K562 (cell line): Measurements from ENCODE around the gene PCGF6. TPM values are rescaled to one million over a fixed set of nuclear protein-coding genes. Genes with fewer than 3 reads are reported as not detected.
A peak's percentile ranks its signal among the peaks of the same experiment; 100 is the strongest.

Source experiments
- CBX3 ChIP-seq, 2 experiments: IDR thresholded peaks; 1 replicate in 1 of 2; 2 replicates in 1 of 2; pipeline ENCODE4 v1.6.1; 2012; ENCODE audit warnings: inconsistent platforms in 2 of 2, low read length in 2 of 2, borderline replicate concordance in 1 of 2, control low read depth in 1 of 2
- CHCHD3 ChIP-seq: fragments of 250-450 bp; sonication (Bioruptor Pico); IDR thresholded peaks from 2 replicates; pipeline ENCODE4 v2.1.2; 2022; ENCODE audit warnings: mild to moderate bottlenecking
- HDAC3 ChIP-seq: fragments of 450-650 bp; IDR thresholded peaks from 2 replicates; pipeline ENCODE4 v1.6.1; 2018; ENCODE audit warnings: borderline replicate concordance, mild to moderate bottlenecking, moderate library complexity; ENCODE audit not compliant: partially characterized antibody
- KDM5B ChIP-seq: fragments of 200-600 bp; sonication (generic); IDR thresholded peaks from 2 replicates; pipeline ENCODE4 v1.6.1; 2012; ENCODE audit warnings: low read depth, mild to moderate bottlenecking, moderate library complexity, low read length, control low read depth, inconsistent platforms; ENCODE audit not compliant: insufficient replicate concordance
- MAFK ChIP-seq: IDR thresholded peaks from 2 replicates; pipeline ENCODE4 v1.6.1; 2011; ENCODE audit warnings: low read length, improper control_type of control experiment
- RAD21 ChIP-seq, 2 experiments: fragments of 250-450 bp in 1 of 2; fragments of 450-650 bp in 1 of 2; sonication (Bioruptor Pico) in 1 of 2; formaldehyde crosslinking in 1 of 2; IDR thresholded peaks in 1 of 2; conservative IDR thresholded peaks in 1 of 2; 2 replicates each; pipeline versions ENCODE4 v1.4.0 to v1.8.0; 2020 to 2022; ENCODE audit warnings: mild to moderate bottlenecking in 2 of 2, moderate library complexity in 1 of 2
- RBM14 ChIP-seq: fragments of 200-400 bp; formaldehyde crosslinking; IDR thresholded peaks from 2 replicates; pipeline ENCODE4 v1.6.1; 2018; ENCODE audit warnings: low read depth, mild to moderate bottlenecking, low read length, moderate library complexity, borderline replicate concordance; ENCODE audit not compliant: insufficient read depth
- SAFB2 ChIP-seq: fragments of 200-400 bp; formaldehyde crosslinking; IDR thresholded peaks from 2 replicates; pipeline ENCODE4 v1.6.1; 2018; ENCODE audit warnings: borderline replicate concordance, low read length, low read depth, moderate library complexity; ENCODE audit not compliant: severe bottlenecking
- WHSC1 ChIP-seq: IDR thresholded peaks from one replicate; pipeline ENCODE4 v1.6.1; 2012; ENCODE audit warnings: low read length, control low read depth, inconsistent platforms
- ZNF75A ChIP-seq: fragments of 450-650 bp; formaldehyde crosslinking; IDR thresholded peaks from 2 replicates; pipeline ENCODE4 v1.4.0; 2020; ENCODE audit warnings: mild to moderate bottlenecking
- polyA plus RNA-seq, 8 experiments: library from polyadenylated mRNA; depleted of rRNA in 4 of 8; stranded (reverse) in 5 of 8; unstranded in 3 of 8; fragments of >200 nt; fragmentation: Nextera tagmentation in 2 of 8; fragmentation: Illumina TruSeq in 1 of 8; extraction: Ambion mirVana in 2 of 8; extraction: Trizol in 1 of 8; gene quantifications; 2 replicates each; pipeline versions ENCODE4 v1.2.1 to v1.2.3, GENCODE V29; 2011 to 2014; ENCODE audit warnings: inconsistent platforms in 1 of 8, missing spikeins in 1 of 8
- total RNA-seq, 7 experiments: library from RNA; depleted of rRNA in 6 of 7; stranded (reverse); fragments of >200 nt in 6 of 7; fragmentation: Illumina TruSeq in 2 of 7; extraction: Trizol in 2 of 7; gene quantifications; 2 replicates each; pipeline versions ENCODE4 v1.2.1 to v1.2.3, GENCODE V29; 2011 to 2021; ENCODE audit warnings: low replicate concordance in 1 of 7
- TF ChIP-seq, protein P1 (sequence below), 2 experiments: fragments of 450-650 bp; IDR thresholded peaks; 2 replicates each; pipeline ENCODE4 v1.6.1; 2016; ENCODE audit warnings: mild to moderate bottlenecking in 2 of 2, borderline replicate concordance in 1 of 2, low read depth in 1 of 2, moderate library complexity in 1 of 2
- TF ChIP-seq, protein P2 (sequence below): sonication (generic); formaldehyde crosslinking; IDR thresholded peaks from 2 replicates; pipeline ENCODE4 v1.8.0; 2022; ENCODE audit warnings: mild to moderate bottlenecking, low read depth, missing genetic modification reagents
- TF ChIP-seq, protein P3 (sequence below): fragments of 450-650 bp; IDR thresholded peaks from 2 replicates; pipeline ENCODE4 v1.6.1; 2018; ENCODE audit not compliant: partially characterized antibody

Gene PCGF6
- total and polyA plus RNA-seq, 9 of the 15 experiments (the other 6 are each of a cell fraction or from before 2014, with no cell fraction given), result 8.4 to 24.6 (median 20.6) TPM

DNA sequence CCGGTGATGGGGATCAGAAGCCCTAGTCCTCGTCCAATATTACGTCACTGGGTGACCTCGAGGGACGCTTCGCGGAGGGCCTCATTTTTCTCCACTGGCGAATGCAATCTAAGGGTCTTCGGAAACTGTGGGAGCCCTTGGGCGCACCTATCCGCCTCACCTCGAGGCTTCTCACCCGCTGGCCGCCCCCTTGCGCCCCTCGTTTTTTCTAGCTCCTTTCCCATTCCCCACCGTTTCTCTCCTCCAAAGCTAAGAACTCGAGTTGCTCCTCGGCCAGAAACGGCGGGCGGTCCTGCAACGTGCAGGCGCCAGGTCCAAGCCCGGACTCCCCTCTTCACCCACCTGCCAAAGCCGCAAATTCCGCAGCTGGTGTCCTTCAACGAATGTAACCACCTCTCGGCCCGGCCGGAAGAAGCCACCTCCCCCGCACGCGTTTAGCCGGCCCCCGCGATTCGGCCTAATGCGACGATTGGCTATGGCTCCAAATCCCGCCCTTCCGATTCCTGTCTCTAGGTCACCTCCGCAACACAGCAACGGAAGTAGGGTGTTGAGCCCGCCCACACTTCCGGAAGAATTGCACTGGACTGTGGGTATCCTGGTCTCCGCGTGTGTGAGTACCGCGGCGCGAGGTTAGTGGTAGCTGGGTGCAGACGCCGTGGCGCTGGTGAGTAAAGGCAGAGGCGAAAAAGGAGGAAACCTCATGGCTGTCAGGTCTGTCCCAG is 45.3 kb upstream of the PCGF6 start, which contains the start of the genes ATP5MK and PDCD11 (continued):
- TF ChIP-seq, protein P1, sequence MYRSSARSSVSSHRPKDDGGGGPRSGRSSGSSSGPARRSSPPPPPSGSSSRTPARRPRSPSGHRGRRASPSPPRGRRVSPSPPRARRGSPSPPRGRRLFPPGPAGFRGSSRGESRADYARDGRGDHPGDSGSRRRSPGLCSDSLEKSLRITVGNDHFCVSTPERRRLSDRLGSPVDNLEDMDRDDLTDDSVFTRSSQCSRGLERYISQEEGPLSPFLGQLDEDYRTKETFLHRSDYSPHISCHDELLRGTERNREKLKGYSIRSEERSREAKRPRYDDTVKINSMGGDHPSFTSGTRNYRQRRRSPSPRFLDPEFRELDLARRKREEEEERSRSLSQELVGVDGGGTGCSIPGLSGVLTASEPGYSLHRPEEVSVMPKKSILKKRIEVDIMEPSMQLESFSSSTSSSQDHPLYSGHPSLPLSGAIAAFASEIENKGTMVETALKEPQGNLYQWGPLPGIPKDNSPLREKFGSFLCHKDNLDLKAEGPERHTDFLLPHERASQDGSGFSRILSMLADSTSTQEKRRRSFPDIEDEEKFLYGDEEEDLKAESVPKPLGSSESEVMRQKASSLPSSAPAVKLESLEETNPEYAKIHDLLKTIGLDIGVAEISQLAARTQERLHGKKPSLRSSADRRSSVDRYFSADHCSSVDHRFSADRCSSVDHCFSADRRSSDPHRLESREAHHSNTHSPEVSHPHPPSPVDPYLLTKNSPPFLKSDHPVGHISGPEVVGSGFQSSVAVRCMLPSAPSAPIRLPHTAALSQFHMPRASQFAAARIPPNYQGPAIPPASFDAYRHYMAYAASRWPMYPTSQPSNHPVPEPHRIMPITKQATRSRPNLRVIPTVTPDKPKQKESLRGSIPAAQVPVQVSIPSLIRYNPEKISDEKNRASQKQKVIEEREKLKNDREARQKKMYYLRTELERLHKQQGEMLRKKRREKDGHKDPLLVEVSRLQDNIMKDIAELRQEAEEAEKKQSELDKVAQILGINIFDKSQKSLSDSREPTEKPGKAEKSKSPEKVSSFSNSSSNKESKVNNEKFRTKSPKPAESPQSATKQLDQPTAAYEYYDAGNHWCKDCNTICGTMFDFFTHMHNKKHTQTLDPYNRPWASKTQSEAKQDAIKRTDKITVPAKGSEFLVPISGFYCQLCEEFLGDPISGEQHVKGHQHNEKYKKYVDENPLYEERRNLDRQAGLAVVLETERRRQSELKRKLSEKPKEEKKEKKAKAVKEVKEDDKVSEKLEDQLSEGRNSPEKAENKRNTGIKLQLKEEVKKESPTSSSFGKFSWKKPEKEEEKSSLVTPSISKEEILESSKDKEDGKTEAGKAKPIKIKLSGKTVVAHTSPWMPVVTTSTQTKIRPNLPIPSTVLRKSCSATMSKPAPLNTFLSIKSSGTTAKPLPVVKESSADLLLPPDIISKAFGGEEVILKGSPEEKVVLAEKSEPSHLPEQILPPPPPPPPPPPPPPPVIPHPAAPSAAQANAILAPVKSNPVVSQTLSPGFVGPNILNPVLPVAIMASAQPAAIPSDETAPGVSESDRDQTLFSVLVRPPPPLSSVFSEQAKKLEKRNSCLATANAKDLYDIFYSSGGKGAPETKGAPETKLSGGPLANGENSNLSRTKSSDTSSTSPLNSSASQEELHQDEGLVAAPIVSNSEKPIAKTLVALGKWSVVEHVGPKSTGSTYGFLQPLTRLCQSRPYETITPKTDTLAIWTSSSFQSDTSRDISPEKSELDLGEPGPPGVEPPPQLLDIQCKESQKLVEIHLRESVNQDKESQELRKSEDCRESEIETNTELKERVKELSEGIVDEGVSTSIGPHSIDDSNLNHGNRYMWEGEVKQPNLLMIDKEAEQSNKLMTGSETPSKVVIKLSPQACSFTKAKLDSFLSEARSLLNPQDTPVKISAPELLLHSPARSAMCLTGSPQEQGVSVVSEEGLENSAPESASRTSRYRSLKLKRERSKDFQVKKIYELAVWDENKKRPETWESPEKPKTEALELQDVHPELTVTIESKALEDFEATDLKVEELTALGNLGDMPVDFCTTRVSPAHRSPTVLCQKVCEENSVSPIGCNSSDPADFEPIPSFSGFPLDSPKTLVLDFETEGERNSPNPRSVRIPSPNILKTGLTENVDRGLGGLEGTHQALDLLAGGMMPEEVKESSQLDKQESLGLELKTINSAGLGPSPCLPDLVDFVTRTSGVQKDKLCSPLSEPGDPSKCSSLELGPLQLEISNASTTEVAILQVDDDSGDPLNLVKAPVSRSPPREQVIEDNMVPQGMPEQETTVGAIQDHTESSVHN (IDR thresholded peaks at IDR 0.05; ENCODE audit: borderline replicate concordance in 1 of 2, low read depth in 1 of 2), result no peak
- no peak for TF ChIP-seq ZNF75A (CRISPR knock-in tag)
- TF ChIP-seq RAD21 (CRISPR knock-in tag; conservative IDR thresholded peaks at IDR 0.05 in 1 of 2, IDR thresholded peaks at IDR 0.05 in 1 of 2), result no peak
- TF ChIP-seq SAFB2, result no peak
- TF ChIP-seq WHSC1, result no peak
- TF ChIP-seq KDM5B, result peak; percentile 82
- no peak for TF ChIP-seq HDAC3
- no peak for TF ChIP-seq MAFK
- TF ChIP-seq, protein P2, sequence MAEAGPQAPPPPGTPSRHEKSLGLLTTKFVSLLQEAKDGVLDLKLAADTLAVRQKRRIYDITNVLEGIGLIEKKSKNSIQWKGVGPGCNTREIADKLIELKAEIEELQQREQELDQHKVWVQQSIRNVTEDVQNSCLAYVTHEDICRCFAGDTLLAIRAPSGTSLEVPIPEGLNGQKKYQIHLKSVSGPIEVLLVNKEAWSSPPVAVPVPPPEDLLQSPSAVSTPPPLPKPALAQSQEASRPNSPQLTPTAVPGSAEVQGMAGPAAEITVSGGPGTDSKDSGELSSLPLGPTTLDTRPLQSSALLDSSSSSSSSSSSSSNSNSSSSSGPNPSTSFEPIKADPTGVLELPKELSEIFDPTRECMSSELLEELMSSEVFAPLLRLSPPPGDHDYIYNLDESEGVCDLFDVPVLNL, result no peak
- TF ChIP-seq RBM14, result no peak
- TF ChIP-seq, protein P3, sequence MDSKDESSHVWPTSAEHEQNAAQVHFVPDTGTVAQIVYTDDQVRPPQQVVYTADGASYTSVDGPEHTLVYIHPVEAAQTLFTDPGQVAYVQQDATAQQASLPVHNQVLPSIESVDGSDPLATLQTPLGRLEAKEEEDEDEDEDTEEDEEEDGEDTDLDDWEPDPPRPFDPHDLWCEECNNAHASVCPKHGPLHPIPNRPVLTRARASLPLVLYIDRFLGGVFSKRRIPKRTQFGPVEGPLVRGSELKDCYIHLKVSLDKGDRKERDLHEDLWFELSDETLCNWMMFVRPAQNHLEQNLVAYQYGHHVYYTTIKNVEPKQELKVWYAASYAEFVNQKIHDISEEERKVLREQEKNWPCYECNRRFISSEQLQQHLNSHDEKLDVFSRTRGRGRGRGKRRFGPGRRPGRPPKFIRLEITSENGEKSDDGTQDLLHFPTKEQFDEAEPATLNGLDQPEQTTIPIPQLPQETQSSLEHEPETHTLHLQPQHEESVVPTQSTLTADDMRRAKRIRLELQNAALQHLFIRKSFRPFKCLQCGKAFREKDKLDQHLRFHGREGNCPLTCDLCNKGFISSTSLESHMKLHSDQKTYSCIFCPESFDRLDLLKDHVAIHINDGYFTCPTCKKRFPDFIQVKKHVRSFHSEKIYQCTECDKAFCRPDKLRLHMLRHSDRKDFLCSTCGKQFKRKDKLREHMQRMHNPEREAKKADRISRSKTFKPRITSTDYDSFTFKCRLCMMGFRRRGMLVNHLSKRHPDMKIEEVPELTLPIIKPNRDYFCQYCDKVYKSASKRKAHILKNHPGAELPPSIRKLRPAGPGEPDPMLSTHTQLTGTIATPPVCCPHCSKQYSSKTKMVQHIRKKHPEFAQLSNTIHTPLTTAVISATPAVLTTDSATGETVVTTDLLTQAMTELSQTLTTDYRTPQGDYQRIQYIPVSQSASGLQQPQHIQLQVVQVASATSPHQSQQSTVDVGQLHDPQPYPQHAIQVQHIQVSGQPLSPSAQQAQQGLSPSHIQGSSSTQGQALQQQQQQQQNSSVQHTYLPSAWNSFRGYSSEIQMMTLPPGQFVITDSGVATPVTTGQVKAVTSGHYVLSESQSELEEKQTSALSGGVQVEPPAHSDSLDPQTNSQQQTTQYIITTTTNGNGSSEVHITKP, result no peak
- TF ChIP-seq CHCHD3 (CRISPR knock-in tag), result no peak
- 0 out of 3 replicates have a peak, but pooled peaks of 1 of the 2 experiments have one; percentile 34 for TF ChIP-seq CBX3 (IDR thresholded peaks at IDR 0.05; ENCODE audit: borderline replicate concordance in 1 of 2, low read length in 2 of 2)
